OCI-LY7 (cell line): ENCODE data around the gene SCCPDH. TPM values are rescaled to one million over a fixed set of nuclear protein-coding genes. Genes with fewer than 3 reads are reported as not detected.

Source experiments
- BruUV-seq: library from RNA; stranded (reverse); fragments of 400-500 nt; replicated peaks from 2 replicates; lab custom pipeline; 2021; lab: Mats Ljungman, UMichigan
- CTCF ChIA-PET: fragments of 300-600 bp; sonication (Branson Sonifier 250); formaldehyde crosslinking; loops from one replicate; lab custom pipeline; 2022; ENCODE audit warnings: antibody characterized with exemption; ENCODE audit not compliant: unreplicated experiment; lab: Charles Lee
- POLR2A ChIA-PET: fragments of 300-600 bp; sonication (Branson Sonifier 250); formaldehyde crosslinking; loops from one replicate; lab custom pipeline; 2022; ENCODE audit warnings: antibody characterized with exemption; lab: Charles Lee
- DNase-seq: peaks from one replicate; pipeline ENCODE4 v3.0.0-alpha.2; 2015; ENCODE audit warnings: low spot score
- H2AFZ ChIP-seq: fragments of 200-600 bp; sonication (generic), shearing (Covaris generic); 2 replicates; pipeline ENCODE4 v1.6.1; 2014; ENCODE audit warnings: mild to moderate bottlenecking, antibody characterized with exemption, low read length, moderate library complexity
- H3K27ac ChIP-seq: fragments of 200-600 bp; sonication (generic); 2 replicates; pipeline ENCODE4 v1.5.1; 2014; ENCODE audit warnings: mixed run types, low read depth, mild to moderate bottlenecking, moderate library complexity, low read length, inconsistent platforms; ENCODE audit not compliant: poor library complexity, severe bottlenecking
- H3K36me3 ChIP-seq: fragments of 200-600 bp; sonication (generic); 2 replicates; pipeline ENCODE4 v1.6.1; 2014; ENCODE audit warnings: mild to moderate bottlenecking, antibody characterized with exemption, low read length, moderate library complexity, mixed read lengths; ENCODE audit not compliant: insufficient read depth
- H3K4me1 ChIP-seq: fragments of 200-600 bp; sonication (generic); 2 replicates; pipeline ENCODE4 v1.5.1; 2014; ENCODE audit warnings: mild to moderate bottlenecking, low read length; ENCODE audit not compliant: insufficient read depth, poor library complexity, severe bottlenecking
- H3K4me2 ChIP-seq: fragments of 200-600 bp; sonication (generic); 2 replicates; pipeline ENCODE4 v1.6.1; 2014; ENCODE audit warnings: mild to moderate bottlenecking, low read length
- H3K4me3 ChIP-seq: fragments of 200-600 bp; sonication (generic); 2 replicates; pipeline ENCODE4 v1.5.1; 2014; ENCODE audit warnings: mild to moderate bottlenecking, low read depth, low read length; ENCODE audit not compliant: poor library complexity, severe bottlenecking
- H3K79me2 ChIP-seq: fragments of 200-600 bp; sonication (generic); 2 replicates; pipeline ENCODE4 v1.6.1; 2016; ENCODE audit warnings: low read depth, mild to moderate bottlenecking, low read length, moderate library complexity, mixed read lengths; ENCODE audit not compliant: insufficient read depth
- H3K9me2 ChIP-seq: fragments of 200-600 bp; sonication (generic); 2 replicates; pipeline ENCODE4 v1.6.1; 2016; ENCODE audit warnings: mild to moderate bottlenecking, low read length, mixed read lengths; ENCODE audit not compliant: insufficient read depth
- H3K9me3 ChIP-seq: fragments of 200-600 bp; sonication (generic); 2 replicates; pipeline ENCODE4 v1.6.1; 2014; ENCODE audit warnings: mild to moderate bottlenecking, mixed run types, low read length, mixed read lengths
- H4K20me1 ChIP-seq: fragments of 200-600 bp; sonication (generic); 2 replicates; pipeline ENCODE4 v1.6.1; 2014; ENCODE audit warnings: mild to moderate bottlenecking, antibody characterized with exemption, low read length, moderate library complexity, mixed read lengths; ENCODE audit not compliant: insufficient read depth
- CTCF ChIP-seq: fragments of 200-600 bp; sonication (generic); conservative IDR thresholded peaks from 2 replicates; pipeline ENCODE4 v1.5.1; 2014; ENCODE audit warnings: mild to moderate bottlenecking, antibody characterized with exemption, low read length, moderate library complexity, mixed read lengths
- EZH2phosphoT487 ChIP-seq: fragments of 200-600 bp; sonication (generic); IDR thresholded peaks from 2 replicates; pipeline ENCODE4 v1.6.1; 2018; ENCODE audit warnings: low read depth, borderline replicate concordance, mild to moderate bottlenecking, mixed run types, antibody characterized with exemption, low read length, moderate library complexity, mixed read lengths
- intact Hi-C: fragments of 100-400 bp; cut with micrococcal nuclease; formaldehyde crosslinking; loops from one replicate; pipeline ENCODE4 v1.10.0; 2022; ENCODE audit not compliant: unreplicated experiment
- total RNA-seq, 2 experiments: library from RNA; depleted of rRNA in 1 of 2; stranded (reverse); fragments of >200 nt in 1 of 2; shearing (Covaris generic) in 1 of 2; gene quantifications; 2 replicates each; pipeline ENCODE4 v1.2.3, GENCODE V29; 2014 to 2022

Gene SCCPDH
- total RNA-seq, 2 experiments from 2014 or later = 1.8 to 12.2 TPM

DNA sequence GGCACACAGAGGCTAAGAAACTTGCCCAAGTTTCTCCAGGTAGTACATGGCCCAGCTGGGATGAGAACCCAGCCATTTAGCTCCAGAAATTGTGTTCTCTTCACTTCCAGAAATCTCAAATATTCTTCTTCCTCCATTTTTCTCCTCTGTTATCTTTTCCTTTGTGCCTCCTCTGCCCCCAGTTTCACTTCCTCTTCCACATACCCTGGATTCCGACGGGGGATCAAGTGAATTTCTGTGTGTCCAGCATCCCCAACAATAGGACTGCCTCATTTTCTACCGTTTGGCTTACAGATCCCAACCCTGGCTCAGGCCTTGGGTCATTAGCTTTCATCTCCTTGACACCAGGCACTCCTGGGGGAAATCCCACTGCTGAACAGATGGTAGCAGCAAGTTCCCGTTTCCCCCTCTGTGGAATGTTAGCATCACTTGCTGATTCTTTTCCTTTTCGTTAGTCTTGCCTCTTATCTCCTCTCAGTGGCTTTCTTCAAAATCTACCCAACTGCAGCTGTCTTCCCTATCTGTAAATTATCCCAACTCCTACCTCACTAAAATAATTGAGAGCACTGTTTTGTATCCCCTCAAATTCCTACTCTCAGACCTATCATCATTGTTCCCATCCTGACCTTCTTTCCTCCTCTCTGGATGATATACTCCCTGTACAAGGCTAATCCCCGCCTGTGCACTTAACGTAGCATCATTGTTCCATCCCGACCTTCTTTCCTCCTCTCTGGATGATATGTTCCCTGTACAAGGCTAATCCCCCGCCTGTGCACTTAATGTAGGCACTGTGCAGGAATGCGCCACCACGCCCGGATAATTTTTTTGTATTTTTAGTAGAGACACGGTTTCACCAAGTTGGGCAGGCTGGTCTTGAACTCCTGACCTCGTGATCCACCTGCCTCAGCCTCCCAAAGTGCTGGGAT, 36.5 kb downstream of the SCCPDH start:
- H3K27ac ChIP-seq = no peak overlapping the region
- H3K4me3 ChIP-seq = no peak overlapping the region
- no peaks in the 10 kb centered on the region for H3K36me3 ChIP-seq
- H2AFZ ChIP-seq = no peak overlapping the region; the same call in 1 of the 2 replicates
- H3K4me1 ChIP-seq = peaks cover 23% of the 10 kb centered on the region
- no peak overlapping the region for H3K4me2 ChIP-seq
- no peaks in the 10 kb centered on the region for H3K79me2 ChIP-seq
- ChIA-PET CTCF (no interaction called here), POLR2A (interaction anchor here (0.6 to 3.4 kb wide), 3 partner anchors 12 to 345 kb away, joined by 3 to 24 read pairs (median 4); no protein-coding TSS in a partner anchor)
- no peaks in the 10 kb centered on the region for H3K9me3 ChIP-seq
- intact Hi-C loops = no loop called here
- TF ChIP-seq EZH2phosphoT487 (no peak), CTCF (no peak)
- DNase-seq = no peak
- no peaks in the 10 kb centered on the region for H4K20me1 ChIP-seq
- BruUV-seq = no TSS peak
- no peaks in the 10 kb centered on the region for H3K9me2 ChIP-seq

GRCh38 chr1:246761396-246761795, 37.2 kb downstream of the SCCPDH start:
- Histone ChIP-seq H3K79me2 (no peaks in the 10 kb centered on the region), H3K4me1 (peaks cover 23% of the 10 kb centered on the region), H4K20me1 (no peaks in the 10 kb centered on the region), H3K36me3 (no peaks in the 10 kb centered on the region), H2AFZ (no peak overlapping the region), H3K9me2 (no peaks in the 10 kb centered on the region), H3K4me2 (no peak overlapping the region), H3K4me3 (no peak overlapping the region), H3K27ac (no peak overlapping the region), H3K9me3 (no peaks in the 10 kb centered on the region)
- no TSS peak for BruUV-seq
- ChIA-PET CTCF (no interaction called here), POLR2A (no interaction called here)
- TF ChIP-seq CTCF = no peak
- TF ChIP-seq EZH2phosphoT487 = no peak
- intact Hi-C loops = no loop called here
- DNase-seq = no peak

DNA sequence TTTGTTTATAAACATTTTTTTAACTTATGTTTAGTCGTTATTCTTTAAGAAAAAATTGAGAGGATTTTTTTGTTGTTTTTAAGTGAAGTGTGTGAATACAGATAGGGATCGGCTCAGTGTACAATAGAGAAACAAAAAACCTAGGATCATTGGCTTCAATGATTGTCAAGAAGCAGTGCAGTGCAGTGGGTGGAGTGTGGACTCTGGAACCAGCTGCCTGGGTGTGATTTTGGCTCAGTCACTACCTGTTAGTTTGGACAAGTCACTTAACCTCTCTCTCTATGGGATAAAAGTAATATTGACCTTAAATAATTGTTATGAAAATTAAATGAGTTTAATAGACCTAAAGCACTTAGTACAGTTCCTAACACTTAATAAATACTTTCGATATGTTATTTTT, 41.3 kb downstream of the SCCPDH start:
- Histone ChIP-seq H3K27ac (no peak overlapping the region), H3K4me1 (peaks cover under 1% of the 10 kb centered on the region), H3K4me3 (no peak overlapping the region), H3K9me3 (no peaks in the 10 kb centered on the region), H3K36me3 (no peaks in the 10 kb centered on the region), H2AFZ (no peak overlapping the region), H3K79me2 (no peaks in the 10 kb centered on the region), H3K9me2 (no peaks in the 10 kb centered on the region), H4K20me1 (no peaks in the 10 kb centered on the region), H3K4me2 (no peak overlapping the region)
- ChIA-PET POLR2A (interaction anchor here (2.2 kb wide), 1 partner anchor 9 kb away, joined by 10 read pairs; no protein-coding TSS in a partner anchor), CTCF (no interaction called here)
- no peak for TF ChIP-seq CTCF
- TF ChIP-seq EZH2phosphoT487 = no peak
- DNase-seq = no peak
- BruUV-seq = no TSS peak
- intact Hi-C loops = no loop called here
